ENCODE results near the gene FOLR2.

DNA sequence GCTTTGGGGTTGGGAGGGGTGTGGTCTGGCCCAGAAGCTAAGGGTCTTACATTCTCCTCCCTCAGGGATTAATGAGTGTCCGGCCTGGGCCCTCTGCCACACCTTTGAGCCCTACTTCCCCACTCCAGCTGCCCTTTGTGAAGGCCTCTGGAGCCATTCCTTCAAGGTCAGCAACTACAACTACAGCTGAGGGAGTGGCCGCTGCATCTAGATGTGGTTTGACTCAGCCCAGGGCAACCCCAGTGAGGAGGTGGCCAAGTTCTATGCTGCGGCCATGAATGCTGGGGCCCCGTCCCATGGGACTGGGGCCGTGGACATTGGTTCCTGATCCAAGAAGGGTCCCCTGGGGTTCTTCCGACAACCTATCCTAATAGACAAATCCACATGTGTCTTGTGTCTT is 38.9 kb upstream of the FOLR2 start:
- TF ChIP-seq, protein P1, sequence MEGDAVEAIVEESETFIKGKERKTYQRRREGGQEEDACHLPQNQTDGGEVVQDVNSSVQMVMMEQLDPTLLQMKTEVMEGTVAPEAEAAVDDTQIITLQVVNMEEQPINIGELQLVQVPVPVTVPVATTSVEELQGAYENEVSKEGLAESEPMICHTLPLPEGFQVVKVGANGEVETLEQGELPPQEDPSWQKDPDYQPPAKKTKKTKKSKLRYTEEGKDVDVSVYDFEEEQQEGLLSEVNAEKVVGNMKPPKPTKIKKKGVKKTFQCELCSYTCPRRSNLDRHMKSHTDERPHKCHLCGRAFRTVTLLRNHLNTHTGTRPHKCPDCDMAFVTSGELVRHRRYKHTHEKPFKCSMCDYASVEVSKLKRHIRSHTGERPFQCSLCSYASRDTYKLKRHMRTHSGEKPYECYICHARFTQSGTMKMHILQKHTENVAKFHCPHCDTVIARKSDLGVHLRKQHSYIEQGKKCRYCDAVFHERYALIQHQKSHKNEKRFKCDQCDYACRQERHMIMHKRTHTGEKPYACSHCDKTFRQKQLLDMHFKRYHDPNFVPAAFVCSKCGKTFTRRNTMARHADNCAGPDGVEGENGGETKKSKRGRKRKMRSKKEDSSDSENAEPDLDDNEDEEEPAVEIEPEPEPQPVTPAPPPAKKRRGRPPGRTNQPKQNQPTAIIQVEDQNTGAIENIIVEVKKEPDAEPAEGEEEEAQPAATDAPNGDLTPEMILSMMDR (IDR thresholded peaks at IDR 0.05), result no peak
- TF ChIP-seq POLR2A (IDR thresholded peaks at IDR 0.05), result no peak
